SKM-1 treated with dmso at 0.1 percent for 144 hours (cell line): Measurements from ENCODE around the gene CCDC198.

ENCODE experiments used
- DNase-seq: peaks from one replicate; lab custom pipeline; 2025; ENCODE audit not compliant: unreplicated experiment; lab: John Stamatoyannopoulos, UW

CCDC198 gene

GRCh38 chr14:57493467-57494181 lies at the start of gene CCDC198:
CCDC198 (minus strand) TSS chr14:57493857; CDS start chr14:57493715, 142 bp downstream.
- DNase-seq, result no peak

- no peak for DNase-seq
Observed at GRCh38 chr14:57533214-57533613, 39.6 kb upstream of the CCDC198 start.

- no peak for DNase-seq
Observed at GRCh38 chr14:57530571-57530970, 36.9 kb upstream of the CCDC198 start.

- DNase-seq, result no peak
Observed at GRCh38 chr14:57526942-57527341, 33.3 kb upstream of the CCDC198 start.

- no peak for DNase-seq
Observed at GRCh38 chr14:57519043-57519442, 25.4 kb upstream of the CCDC198 start.

GRCh38 chr14:57512220-57512619 lies 18.6 kb upstream of the CCDC198 start:
- DNase-seq, result no peak

- DNase-seq, result no peak
Observed at GRCh38 chr14:57508756-57509155, 15.1 kb upstream of the CCDC198 start.

- DNase-seq, result no peak
Observed at GRCh38 chr14:57502586-57503254, 9.1 kb upstream of the CCDC198 start.

GRCh38 chr14:57501039-57501557 lies 7.4 kb upstream of the CCDC198 start:
- no peak for DNase-seq

GRCh38 chr14:57498659-57499058 lies 5.0 kb upstream of the CCDC198 start:
- DNase-seq, result no peak

GRCh38 chr14:57498035-57498434 lies 4.4 kb upstream of the CCDC198 start:
- DNase-seq, result no peak

- no peak for DNase-seq
Observed at GRCh38 chr14:57495416-57495815, 1.8 kb upstream of the CCDC198 start.

- no peak for DNase-seq
Observed at GRCh38 chr14:57492859-57493258, 798 bp downstream of the CCDC198 start.

- DNase-seq, result no peak
Observed at GRCh38 chr14:57491640-57492039, 2.0 kb downstream of the CCDC198 start.

GRCh38 chr14:57487771-57488170 lies 5.9 kb downstream of the CCDC198 start:
- no peak for DNase-seq

- DNase-seq, result no peak
Observed at GRCh38 chr14:57486767-57487379, 6.8 kb downstream of the CCDC198 start.

- DNase-seq, result no peak
Observed at GRCh38 chr14:57485635-57486034, 8.0 kb downstream of the CCDC198 start.

GRCh38 chr14:57482120-57482519 lies 11.5 kb downstream of the CCDC198 start:
- no peak for DNase-seq

- DNase-seq, result no peak
Observed at GRCh38 chr14:57480051-57480450, 13.6 kb downstream of the CCDC198 start.

- DNase-seq, result no peak
Observed at GRCh38 chr14:57479197-57479596, 14.5 kb downstream of the CCDC198 start.

- DNase-seq, result no peak
Observed at GRCh38 chr14:57478050-57478449, 15.6 kb downstream of the CCDC198 start.

- no peak for DNase-seq
Observed at GRCh38 chr14:57470909-57471308, 22.7 kb downstream of the CCDC198 start.
